HG03196 (cell line): ENCODE measurements around the gene RAB11B.
"Not testable (repeated sequence)": the region's sequence is repeated elsewhere in the genome, so short reads cannot be mapped to it uniquely, and the experiment has no call there.

Source experiments
- ATAC-seq: cut with Tn5 transposase; IDR thresholded peaks from one replicate; pipeline ENCODE4 v1.9.1; 2021; ENCODE audit not compliant: unreplicated experiment

RAB11B gene

DNA sequence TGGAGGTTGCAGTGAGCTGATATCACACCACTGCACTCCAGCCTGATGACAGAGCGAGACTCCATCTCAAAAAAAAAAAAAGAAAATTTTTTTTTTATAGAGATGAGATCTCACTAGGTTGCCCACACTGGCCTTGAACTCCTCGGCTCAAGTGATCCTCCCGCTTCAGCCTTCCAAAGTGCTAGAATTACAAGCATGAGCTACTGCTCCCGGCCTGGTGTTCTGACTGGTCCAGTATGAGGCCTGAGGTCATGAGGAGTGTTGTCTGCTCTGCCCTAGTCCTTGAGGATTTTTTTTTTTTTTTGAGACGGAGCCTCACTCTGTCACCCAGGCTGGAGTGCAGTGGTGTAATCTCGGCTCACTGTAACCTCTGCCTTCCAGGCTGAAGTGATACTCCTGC lies 35.2 kb downstream of the RAB11B start:
- ATAC-seq, result not testable (repeated sequence)

DNA sequence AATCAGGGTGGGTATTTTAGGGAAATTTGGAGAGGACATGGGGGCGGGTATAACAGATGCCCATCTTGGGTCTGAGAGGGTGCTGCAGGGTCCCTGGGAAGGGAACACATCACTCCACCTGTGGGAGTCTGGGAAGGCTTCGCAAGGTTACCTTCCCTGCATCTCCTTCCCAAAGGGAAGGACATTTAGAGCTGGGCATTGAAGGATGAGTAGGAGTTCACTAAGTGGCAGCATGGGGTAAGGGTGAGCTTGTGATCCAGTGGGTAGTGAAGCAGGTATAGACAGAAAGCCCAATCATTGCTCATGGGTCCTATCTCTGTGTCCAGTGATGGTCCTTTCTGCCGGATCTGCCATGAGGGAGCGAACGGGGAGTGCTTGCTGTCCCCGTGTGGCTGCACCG lies 36.1 kb downstream of the RAB11B start:
- no peak for ATAC-seq

DNA sequence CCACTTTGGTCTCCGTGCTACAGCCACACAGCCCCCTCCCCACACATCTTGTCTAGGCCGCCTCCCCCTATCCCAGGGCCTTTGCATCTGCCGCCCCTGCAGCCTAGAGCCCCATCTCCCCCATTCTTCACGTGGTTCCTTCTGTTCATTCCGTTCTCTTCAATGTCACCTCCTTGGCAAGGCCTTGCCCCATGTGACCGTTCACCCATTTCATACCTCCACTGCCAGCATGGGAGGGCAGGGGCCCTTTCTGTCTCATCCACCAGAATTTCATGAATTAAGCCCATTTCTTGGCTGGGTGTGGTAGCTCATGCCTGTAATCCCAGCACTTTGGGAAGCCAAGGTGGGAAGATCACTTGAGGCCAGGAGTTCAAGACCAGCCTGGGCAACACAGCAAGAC lies 38.9 kb downstream of the RAB11B start:
- no peak for ATAC-seq

DNA sequence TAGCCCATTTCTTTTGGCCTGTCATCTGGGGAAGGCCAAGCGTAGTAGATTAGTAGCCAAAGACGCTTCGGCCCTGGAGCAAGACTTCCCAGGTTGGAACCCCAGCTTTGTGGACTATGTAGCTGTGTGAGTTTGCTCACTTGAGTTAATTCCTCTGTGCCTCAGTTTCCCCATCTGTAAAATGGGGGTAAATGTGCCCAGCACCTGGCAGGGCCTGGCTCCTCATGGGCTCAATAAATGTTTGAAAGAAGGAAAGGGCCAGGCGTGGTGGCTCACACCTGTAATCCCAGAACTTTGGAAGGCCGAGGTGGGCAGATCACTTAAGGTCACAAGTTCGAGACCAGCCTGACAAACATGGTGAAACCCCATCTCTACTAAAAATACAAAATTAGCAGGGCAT lies 39.7 kb downstream of the RAB11B start:
- ATAC-seq, result no peak

DNA sequence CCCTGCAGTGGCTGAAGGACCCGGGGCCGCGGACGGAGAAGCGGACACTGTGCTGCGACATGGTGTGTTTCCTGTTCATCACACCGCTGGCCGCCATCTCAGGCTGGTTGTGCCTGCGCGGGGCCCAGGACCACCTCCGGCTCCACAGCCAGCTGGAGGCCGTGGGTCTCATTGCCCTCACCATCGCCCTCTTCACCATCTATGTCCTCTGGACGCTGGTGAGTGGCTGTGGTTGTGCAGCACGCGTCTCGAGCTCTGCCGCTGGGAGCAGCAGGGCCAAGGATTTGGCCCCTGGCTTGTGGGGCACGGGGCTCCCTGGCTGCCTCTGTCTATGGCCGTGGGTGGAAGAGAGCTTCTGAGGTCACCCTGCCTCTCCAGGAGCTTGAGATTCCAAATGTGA lies 40.5 kb downstream of the RAB11B start:
- no peak for ATAC-seq

DNA sequence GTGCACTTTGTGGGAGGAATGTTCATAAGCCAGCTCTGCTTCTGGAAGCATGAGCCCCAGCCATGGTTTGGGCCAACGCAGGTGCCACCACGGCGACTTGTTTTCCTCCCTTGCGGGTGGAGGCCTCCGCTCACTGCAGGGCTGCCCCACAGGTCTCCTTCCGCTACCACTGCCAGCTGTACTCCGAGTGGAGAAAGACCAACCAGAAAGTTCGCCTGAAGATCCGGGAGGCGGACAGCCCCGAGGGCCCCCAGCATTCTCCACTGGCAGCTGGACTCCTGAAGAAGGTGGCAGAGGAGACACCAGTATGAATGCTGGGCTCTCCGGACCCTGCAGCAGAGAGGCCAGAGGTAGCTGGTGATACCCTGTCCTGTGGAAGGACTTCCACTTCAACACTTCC lies 48.1 kb downstream of the RAB11B start:
- no peak for ATAC-seq

DNA sequence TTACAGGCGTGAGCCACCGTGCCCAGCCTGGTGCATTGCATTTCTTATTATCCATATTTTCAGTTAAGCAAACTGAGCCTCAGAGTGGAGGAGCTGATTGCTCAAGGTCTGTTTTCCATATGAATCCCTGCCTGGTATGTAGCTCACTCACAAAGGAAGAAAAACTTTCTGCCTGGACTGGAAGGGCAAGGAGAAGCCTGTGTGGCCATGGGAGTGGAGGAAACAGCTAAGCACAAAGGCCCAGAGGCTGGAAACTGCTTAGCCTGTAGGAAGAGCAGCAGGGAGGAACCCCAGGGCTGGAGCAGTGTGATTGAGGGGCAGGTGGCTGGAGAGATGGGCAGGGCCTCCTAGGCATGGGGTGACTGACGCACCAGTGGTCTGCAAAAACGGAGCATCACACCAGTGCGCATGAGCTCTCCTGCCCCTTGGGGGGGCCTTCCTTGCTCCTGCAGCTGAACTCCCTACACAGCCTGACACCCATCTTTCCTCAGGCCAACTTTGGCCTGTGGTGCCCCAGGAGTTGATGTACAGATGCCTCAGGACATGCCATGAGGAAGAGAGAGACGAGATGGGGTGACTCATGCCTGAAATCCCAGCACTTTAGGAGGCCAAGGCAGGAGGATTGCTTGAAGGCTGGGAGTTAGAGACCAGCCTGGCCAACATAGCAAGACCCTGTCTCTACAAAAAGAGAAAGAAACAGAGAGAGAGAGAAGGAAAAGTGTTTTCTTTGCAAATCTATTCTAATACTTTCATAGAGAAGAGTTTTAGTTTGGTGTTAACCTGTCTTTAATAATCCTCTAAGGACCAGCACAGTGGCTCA lies 51.8 kb downstream of the RAB11B start:
- ATAC-seq, result no peak

DNA sequence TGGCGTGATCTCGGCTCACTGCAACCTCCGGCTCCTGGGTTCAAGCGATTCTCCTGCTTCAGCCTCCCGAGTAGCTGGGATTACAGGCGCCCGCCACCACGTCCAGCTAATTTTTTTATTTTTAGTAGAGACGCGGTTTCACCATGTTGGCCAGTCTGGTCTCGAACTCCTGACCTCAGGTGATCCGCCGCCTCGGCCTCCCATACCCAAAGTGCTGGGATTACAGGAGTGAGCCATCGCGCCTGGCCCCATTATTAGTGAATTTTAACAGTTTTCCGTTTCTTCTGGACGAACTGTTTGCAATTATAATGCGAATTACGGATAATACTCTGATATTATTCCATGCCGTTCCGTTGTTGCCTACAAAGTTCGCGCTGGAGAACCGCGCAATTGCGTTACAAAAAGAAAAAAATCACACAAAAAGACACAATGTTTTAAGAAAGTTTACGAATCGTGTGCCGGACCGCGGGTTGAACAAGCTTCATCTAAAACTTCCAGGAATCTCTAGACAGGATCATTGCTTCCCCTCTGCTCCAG lies 54.0 kb downstream of the RAB11B start:
- ATAC-seq, result not testable (repeated sequence)

DNA sequence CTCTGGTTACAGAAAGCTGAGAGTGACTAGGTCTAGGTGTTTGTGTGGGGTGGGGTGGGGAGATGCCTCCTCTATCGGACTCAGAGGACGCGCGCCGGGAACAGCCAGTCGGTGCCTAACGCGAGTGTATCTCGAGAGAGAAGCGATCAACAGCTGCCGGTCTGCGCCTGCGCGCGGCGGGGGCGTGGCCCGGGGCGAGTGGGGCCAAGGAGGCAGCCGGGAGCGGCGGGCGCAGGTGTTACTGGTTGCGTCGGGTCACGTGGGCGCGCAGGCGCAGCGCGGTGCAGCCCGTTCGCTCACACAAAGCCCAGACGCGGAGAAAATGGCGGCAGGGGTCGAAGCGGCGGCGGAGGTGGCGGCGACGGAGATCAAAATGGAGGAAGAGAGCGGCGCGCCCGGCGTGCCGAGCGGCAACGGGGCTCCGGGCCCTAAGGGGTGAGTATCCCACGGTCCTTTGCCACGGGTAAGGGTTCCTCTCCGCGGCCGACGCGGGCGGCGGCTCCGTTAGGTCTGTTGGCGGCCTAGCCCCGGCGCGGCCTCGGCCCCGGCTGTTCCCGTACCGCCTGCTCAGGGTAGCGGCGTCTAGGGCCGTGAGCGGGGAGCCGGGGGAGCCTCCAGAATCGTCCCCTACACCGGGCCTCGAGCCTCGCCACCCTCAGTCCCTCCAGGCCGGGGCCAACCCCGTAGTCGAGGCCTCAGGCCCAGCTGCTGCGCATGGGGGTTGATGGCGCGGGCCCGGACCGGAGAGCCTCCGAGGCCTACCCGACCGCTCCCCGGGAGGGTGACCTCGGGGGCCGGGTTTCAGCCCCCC lies 54.7 kb downstream of the RAB11B start, which contains the start of gene HNRNPM:
Gene HNRNPM, plus strand, starts transcription at position 299 of the 811 bp plus-strand sequence. Its CDS starts 24 bp downstream, at position 323.
- ATAC-seq, result peak; percentile 88

DNA sequence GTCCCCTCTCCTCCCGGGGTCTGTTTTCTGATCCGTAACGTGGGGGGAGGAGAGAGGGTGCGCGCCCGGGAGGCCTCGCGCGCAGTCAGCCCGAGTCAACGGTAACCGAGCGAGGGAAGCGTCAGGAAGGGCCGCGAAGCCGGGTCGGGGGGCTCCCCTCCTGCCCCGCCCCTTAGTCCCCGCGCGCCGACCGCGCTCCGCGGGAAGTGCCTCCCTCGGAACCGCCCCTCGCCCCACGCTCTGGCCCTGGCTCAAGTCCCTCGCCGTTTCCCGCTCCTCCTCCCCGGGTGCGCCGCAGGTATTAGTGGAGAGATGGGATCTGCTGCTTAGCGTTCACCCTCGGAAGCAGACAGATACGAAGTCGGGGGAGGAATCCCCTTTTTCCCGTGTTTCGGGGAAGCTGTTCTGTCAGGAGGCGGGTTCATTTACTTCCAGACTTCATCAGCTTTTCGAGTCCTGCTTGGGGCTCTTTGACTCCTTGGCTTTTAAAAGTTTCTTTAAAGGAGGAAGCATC lies 55.4 kb downstream of the RAB11B start:
- ATAC-seq, result peak; percentile 19

DNA sequence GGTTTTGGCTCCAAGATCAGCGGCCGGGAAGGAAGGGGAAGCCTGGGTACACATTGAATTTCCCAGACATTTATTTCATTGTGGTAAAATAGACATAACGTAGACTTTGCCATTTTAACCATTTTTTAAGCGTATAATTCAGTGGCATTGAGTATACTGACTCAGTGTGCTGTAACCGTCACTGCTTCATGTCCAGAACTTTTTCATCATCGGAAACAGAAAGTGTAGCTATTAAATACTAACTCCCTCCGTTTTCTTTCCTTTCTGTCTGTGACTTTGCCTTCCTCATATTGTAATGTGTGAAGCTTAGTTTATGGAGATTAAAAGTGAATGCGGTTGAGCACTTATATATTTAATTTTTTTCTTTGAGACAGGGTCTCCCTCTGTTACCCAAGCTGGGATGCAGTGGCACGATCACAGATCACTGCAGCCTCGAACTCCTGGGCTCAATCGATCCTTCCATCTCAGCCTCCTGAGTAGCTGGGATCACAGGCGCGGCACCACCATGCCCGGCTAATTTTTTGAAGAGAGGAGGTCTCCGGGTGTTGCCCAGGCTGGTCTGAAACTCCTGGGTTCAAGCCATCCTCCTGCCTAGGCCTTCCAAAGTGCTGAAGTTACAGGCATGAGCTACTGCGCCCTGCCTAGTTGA lies 56.0 kb downstream of the RAB11B start:
- no peak for ATAC-seq

DNA sequence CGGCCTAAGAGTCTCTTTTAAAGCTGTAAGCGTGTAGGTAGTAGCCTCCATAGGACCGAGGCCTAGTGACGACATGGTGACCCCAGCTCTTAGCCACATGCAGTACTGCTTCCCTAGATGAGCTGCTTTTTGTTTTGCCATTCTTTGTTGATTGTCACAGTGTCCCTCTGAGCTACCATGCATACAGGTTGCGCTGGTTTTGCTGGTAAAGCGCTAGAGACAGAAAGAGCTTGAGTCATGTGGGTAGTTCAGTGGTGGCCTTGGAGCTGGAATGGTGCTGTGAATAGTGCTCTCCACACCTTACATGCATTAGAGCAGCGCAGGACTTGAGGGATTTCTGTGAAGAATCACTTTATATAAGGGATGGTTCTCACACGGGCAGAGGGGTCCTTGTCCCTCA lies 59.7 kb downstream of the RAB11B start:
- no peak for ATAC-seq

DNA sequence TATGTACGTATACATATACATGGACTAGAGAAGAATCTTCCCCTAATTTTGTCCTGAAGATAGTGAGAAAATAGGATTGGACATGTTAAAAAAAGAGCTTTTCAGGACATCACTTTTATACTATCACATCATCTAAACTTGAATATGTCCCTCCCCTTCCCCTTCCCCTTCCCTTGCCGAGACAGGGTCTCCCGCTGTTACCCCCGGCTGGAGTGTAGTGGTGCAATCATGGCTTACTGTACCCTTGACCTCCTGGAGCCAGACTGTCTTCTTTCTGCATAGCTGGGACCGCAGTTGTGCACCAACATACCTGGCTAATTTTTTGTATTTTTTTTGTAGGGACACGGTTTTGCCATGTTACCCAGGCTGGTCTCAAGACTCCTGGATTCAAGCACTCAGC lies 61.2 kb downstream of the RAB11B start:
- no peak for ATAC-seq

DNA sequence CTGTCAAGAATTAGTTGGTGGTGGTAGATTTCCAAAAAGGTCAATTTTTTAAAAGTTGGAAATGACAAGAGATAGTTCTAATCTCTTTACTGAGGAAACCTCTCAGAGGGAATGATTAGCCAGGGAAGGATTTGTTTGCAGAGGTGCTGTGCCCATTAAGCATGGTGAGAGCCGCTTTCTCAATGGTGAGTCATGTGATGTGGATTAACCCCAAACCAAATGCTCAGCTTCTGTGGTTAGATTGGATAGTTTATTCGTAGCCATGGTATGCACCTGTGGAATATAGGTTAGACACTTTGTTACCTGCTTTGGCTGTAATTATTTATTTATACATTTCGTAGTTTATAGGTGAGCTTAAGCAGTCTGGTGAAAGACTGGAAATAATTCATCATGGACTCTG lies 61.7 kb downstream of the RAB11B start:
- ATAC-seq, result no peak

DNA sequence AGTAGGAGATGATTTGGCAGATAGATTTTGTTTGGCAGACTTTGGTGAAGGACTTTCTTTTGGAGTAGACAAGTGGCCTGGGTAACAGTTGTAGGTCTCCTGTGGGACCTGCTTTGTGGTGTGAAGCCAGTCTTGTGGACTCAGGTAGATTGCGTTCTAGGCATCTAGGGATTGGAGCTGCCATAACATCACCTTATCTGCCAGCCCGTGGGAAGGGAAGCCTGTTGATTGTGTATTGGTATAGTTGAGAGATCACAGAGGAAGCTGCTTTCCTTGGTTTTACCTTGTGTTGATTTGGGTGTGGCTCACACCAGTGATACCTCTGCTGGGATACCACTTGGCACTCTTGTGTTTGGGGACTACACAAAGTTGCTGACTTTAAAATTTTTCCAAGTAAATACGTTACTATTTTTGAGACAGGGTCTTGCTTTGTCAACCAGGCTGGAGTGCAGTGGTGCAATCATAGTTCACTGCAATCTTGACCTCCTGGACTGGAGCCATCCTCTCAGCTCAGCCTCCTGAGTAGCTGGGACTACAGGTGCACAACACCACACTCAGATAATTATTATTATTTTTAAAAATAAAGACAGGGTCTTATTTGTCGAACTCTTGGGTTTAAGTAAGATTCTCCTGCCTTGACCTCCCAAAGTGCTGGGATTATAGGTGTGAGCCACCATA lies 62.4 kb downstream of the RAB11B start:
- no peak for ATAC-seq

DNA sequence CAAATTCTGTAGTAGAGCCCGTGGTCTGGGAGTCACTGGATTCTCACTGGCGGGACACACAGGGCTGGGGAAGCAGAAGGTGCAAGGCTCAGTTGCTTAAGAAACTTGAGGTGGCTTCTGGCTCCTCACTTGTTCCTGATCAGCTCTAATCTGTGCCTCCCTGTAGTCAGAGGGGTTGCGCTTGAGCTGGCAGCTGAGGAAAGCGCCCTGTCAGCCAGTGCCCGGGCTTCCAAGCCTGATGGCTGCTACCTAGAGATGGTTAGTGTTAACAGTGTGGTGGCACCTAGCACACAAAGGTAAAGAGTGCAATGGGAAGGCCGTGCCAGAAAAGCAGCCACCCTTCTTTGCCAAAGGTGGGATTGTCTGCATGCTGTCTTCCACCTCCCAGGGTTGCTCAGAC lies 63.5 kb downstream of the RAB11B start:
- no peak for ATAC-seq
